Astrocyte (in vitro differentiated cells and primary cell): ENCODE measurements around the gene SST. TPM values are rescaled to one million over a fixed set of nuclear protein-coding genes. Genes with fewer than 3 reads are reported as not detected.

ENCODE experiments used
- DNase-seq: peaks from one replicate; pipeline ENCODE4 v3.0.0-alpha.2; 2010; ENCODE audit warnings: low read depth
- FAIRE-seq: peaks from 2 replicates; lab custom pipeline; 2011; peaks lifted over from hg19 to GRCh38; lab: Jason Lieb, UNC
- H2AFZ ChIP-seq: 2 replicates; pipeline ENCODE4 v1.6.0; 2012; ENCODE audit warnings: low read depth, low read length, inconsistent platforms
- H3K27ac ChIP-seq: 2 replicates; pipeline ENCODE4 v1.5.1; 2011; ENCODE audit warnings: low read depth, low read length, inconsistent platforms
- H3K27me3 ChIP-seq: 2 replicates; pipeline ENCODE4 v1.6.0; 2011; ENCODE audit warnings: low read length, inconsistent platforms; ENCODE audit not compliant: insufficient read depth
- H3K36me3 ChIP-seq: 2 replicates; pipeline ENCODE4 v1.5.1; 2011; ENCODE audit warnings: low read length, inconsistent platforms; ENCODE audit not compliant: insufficient read depth
- H3K4me1 ChIP-seq: 2 replicates; pipeline ENCODE4 v1.5.1; 2011; ENCODE audit warnings: low read length, inconsistent platforms; ENCODE audit not compliant: insufficient read depth
- H3K4me2 ChIP-seq: 2 replicates; pipeline ENCODE4 v1.6.0; 2012; ENCODE audit warnings: low read length, inconsistent platforms
- H3K4me3 ChIP-seq: 2 replicates; pipeline ENCODE4 v1.5.1; 2011; ENCODE audit warnings: low read depth, mild to moderate bottlenecking, low read length, inconsistent platforms; ENCODE audit not compliant: insufficient read depth
- H3K79me2 ChIP-seq: 2 replicates; pipeline ENCODE4 v1.6.0; 2012; ENCODE audit warnings: mild to moderate bottlenecking, low read length, inconsistent platforms; ENCODE audit not compliant: insufficient read depth
- H3K9ac ChIP-seq: 2 replicates; pipeline ENCODE4 v1.6.0; 2012; ENCODE audit warnings: mild to moderate bottlenecking, low read length, inconsistent platforms
- H3K9me3 ChIP-seq: 2 replicates; pipeline ENCODE4 v1.5.1; 2012; ENCODE audit warnings: low read depth, mild to moderate bottlenecking, low read length, inconsistent platforms; ENCODE audit not compliant: insufficient read depth
- H4K20me1 ChIP-seq: 2 replicates; pipeline ENCODE4 v1.6.0; 2012; ENCODE audit warnings: low read length, inconsistent platforms; ENCODE audit not compliant: insufficient read depth
- H3K27ac Mint-ChIP-seq: one replicate; pipeline ENCODE4 v1.8.0; 2021; ENCODE audit warnings: mild to moderate bottlenecking, mixed read lengths; ENCODE audit not compliant: unreplicated experiment
- H3K27me3 Mint-ChIP-seq: one replicate; pipeline ENCODE4 v1.8.0; 2021; ENCODE audit warnings: low read depth, mixed read lengths; ENCODE audit not compliant: unreplicated experiment
- H3K36me3 Mint-ChIP-seq: one replicate; pipeline ENCODE4 v1.8.0; 2021; ENCODE audit warnings: low read depth, mixed read lengths; ENCODE audit not compliant: unreplicated experiment
- H3K4me1 Mint-ChIP-seq: one replicate; pipeline ENCODE4 v1.8.0; 2021; ENCODE audit warnings: low read depth, mixed read lengths; ENCODE audit not compliant: unreplicated experiment
- H3K4me3 Mint-ChIP-seq: one replicate; pipeline ENCODE4 v1.8.0; 2021; ENCODE audit warnings: mild to moderate bottlenecking, moderate library complexity, mixed read lengths; ENCODE audit not compliant: unreplicated experiment
- H3K9me3 Mint-ChIP-seq: one replicate; pipeline ENCODE4 v1.8.0; 2021; ENCODE audit warnings: mild to moderate bottlenecking, mixed read lengths; ENCODE audit not compliant: unreplicated experiment
- EZH2 ChIP-seq: IDR thresholded peaks from 2 replicates; pipeline ENCODE4 v1.6.1; 2012; ENCODE audit warnings: mild to moderate bottlenecking, low read length, inconsistent platforms; ENCODE audit not compliant: insufficient read depth
- total RNA-seq: library from RNA; stranded (reverse); gene quantifications from 2 replicates; pipeline ENCODE4 v1.2.1, GENCODE V29; 2021
- TF ChIP-seq, protein P1 (sequence below): IDR thresholded peaks from 2 replicates; pipeline ENCODE4 v1.5.1; 2011; ENCODE audit warnings: low read depth, mild to moderate bottlenecking, inconsistent platforms, low read length, moderate library complexity; ENCODE audit not compliant: insufficient read depth

SST gene
- total RNA-seq, 1 donor from 2014 or later: 0.77 TPM

DNA sequence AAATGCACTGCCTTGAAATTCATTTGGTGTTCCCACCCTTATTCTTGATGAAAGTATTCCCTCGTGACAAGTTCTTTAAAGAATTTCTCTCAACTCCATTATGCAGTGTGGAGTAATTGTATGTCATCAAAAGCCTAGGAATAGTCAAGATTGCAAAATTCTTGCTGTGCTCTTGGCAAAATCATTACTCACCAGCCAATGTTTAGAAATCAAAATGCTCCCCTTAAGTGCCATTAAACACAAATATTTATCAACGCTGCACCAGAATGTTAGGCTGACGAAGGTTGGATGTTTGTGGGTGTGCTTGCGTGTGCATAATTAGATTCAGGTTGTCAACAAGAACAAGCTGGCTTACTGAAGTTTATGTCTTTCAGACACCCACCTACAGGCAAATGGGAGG lies 40.5 kb downstream of the SST start:
- Histone ChIP-seq H4K20me1 (no peaks in the 10 kb centered on the region), H3K27ac (no peak overlapping the region), H3K4me3 (no peak overlapping the region), H3K4me1 (no peaks in the 10 kb centered on the region), H3K9ac (no peak overlapping the region), H3K79me2 (no peaks in the 10 kb centered on the region), H3K27me3 (peaks cover 4% of the 10 kb centered on the region), H2AFZ (no peak overlapping the region), H3K9me3 (no peaks in the 10 kb centered on the region), H3K4me2 (no peak overlapping the region), H3K36me3 (no peaks in the 10 kb centered on the region)
- Mint-ChIP-seq H3K36me3 (no peaks in the 10 kb centered on the region), H3K4me3 (no peak overlapping the region), H3K27ac (no peak overlapping the region), H3K27me3 (peaks cover 5% of the 10 kb centered on the region), H3K9me3 (peaks cover 3% of the 10 kb centered on the region), H3K4me1 (no peaks in the 10 kb centered on the region)
- FAIRE-seq (peak; percentile 32), DNase-seq (no peak)
- no peak for TF ChIP-seq EZH2
- TF ChIP-seq, protein P1, sequence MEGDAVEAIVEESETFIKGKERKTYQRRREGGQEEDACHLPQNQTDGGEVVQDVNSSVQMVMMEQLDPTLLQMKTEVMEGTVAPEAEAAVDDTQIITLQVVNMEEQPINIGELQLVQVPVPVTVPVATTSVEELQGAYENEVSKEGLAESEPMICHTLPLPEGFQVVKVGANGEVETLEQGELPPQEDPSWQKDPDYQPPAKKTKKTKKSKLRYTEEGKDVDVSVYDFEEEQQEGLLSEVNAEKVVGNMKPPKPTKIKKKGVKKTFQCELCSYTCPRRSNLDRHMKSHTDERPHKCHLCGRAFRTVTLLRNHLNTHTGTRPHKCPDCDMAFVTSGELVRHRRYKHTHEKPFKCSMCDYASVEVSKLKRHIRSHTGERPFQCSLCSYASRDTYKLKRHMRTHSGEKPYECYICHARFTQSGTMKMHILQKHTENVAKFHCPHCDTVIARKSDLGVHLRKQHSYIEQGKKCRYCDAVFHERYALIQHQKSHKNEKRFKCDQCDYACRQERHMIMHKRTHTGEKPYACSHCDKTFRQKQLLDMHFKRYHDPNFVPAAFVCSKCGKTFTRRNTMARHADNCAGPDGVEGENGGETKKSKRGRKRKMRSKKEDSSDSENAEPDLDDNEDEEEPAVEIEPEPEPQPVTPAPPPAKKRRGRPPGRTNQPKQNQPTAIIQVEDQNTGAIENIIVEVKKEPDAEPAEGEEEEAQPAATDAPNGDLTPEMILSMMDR: no peak

DNA sequence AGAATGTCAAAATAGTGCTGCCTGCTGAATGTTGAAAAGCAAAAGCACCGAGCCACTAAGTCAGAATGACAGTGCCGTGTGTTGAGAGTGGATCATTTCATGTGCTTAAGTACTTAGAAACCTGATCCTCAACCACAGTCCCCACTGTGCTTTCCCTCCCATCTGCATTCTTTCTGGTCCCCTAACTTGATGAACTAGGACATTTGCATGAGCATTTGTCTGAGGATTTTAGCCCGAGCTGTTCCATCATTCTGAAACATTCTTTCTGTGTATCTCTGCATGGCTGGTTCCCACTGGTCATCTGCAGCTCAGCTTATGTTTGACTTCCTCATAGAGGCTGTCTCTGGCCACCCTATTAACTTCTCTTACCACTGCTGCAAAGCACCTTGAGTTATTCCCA lies 42.0 kb downstream of the SST start:
- H3K4me3 ChIP-seq: no peak overlapping the region
- TF ChIP-seq, protein P1: no peak
- TF ChIP-seq EZH2: no peak
- H3K79me2 ChIP-seq: no peaks in the 10 kb centered on the region
- no peaks in the 10 kb centered on the region for H3K4me1 ChIP-seq
- FAIRE-seq (no peak), DNase-seq (no peak)
- no peaks in the 10 kb centered on the region for H3K9me3 ChIP-seq
- H2AFZ ChIP-seq: no peak overlapping the region
- no peak overlapping the region for H3K4me2 ChIP-seq
- Mint-ChIP-seq H3K27ac (no peak overlapping the region), H3K27me3 (peaks cover 5% of the 10 kb centered on the region), H3K4me1 (peaks cover 2% of the 10 kb centered on the region), H3K9me3 (no peaks in the 10 kb centered on the region), H3K36me3 (no peaks in the 10 kb centered on the region), H3K4me3 (no peak overlapping the region)
- no peak overlapping the region for H3K27ac ChIP-seq
- no peaks in the 10 kb centered on the region for H3K36me3 ChIP-seq
- no peak overlapping the region for H3K9ac ChIP-seq
- H4K20me1 ChIP-seq: no peaks in the 10 kb centered on the region
- H3K27me3 ChIP-seq: peaks cover 6% of the 10 kb centered on the region

DNA sequence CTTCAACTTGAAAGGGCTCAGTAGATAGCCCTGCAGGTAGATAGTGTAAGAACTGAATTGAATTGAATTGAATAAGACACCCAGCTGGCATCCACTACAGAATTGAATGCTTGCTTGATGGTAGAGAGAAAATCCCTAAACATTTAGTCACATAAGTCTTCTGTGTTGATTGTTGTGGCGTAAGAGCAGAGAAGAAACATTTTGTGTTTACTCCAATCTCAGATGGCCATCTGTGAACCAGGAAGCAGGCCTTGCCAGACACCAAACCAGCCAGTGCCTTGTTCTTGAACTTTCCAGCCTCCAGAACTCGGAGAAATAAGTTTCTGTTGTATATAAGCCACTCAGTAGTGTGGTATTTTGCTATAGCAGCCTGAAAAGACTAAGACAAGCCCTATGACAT lies 43.6 kb downstream of the SST start:
- Histone ChIP-seq H3K9ac (no peak overlapping the region), H3K27ac (no peak overlapping the region), H3K9me3 (no peaks in the 10 kb centered on the region), H4K20me1 (no peaks in the 10 kb centered on the region), H2AFZ (no peak overlapping the region), H3K4me1 (no peaks in the 10 kb centered on the region), H3K36me3 (no peaks in the 10 kb centered on the region), H3K4me2 (no peak overlapping the region), H3K27me3 (peaks cover 4% of the 10 kb centered on the region), H3K4me3 (no peak overlapping the region), H3K79me2 (no peaks in the 10 kb centered on the region)
- Mint-ChIP-seq H3K4me1 (peaks cover 2% of the 10 kb centered on the region), H3K36me3 (no peaks in the 10 kb centered on the region), H3K9me3 (no peaks in the 10 kb centered on the region), H3K4me3 (no peak overlapping the region), H3K27me3 (peaks cover 6% of the 10 kb centered on the region), H3K27ac (no peak overlapping the region)
- DNase-seq (no peak), FAIRE-seq (no peak)
- TF ChIP-seq, protein P1: no peak
- TF ChIP-seq EZH2: no peak
